GM19023 (cell line): ENCODE data around the gene CAPN15.

Experiments
- ATAC-seq: cut with Tn5 transposase; IDR thresholded peaks from one replicate; pipeline ENCODE4 v1.9.1; 2021; ENCODE audit warnings: mild to moderate bottlenecking, moderate library complexity; ENCODE audit not compliant: unreplicated experiment

The CAPN15 gene

GRCh38 chr16:574021-574760 lies 46.7 kb downstream of the CAPN15 start:
- no peak for ATAC-seq

GRCh38 chr16:575354-576196 lies 48.1 kb downstream of the CAPN15 start:
- no peak for ATAC-seq

- no peak for ATAC-seq
Observed at GRCh38 chr16:576197-576822, 48.8 kb downstream of the CAPN15 start.

GRCh38 chr16:576823-577201 lies 49.3 kb downstream of the CAPN15 start:
- no peak for ATAC-seq

GRCh38 chr16:577796-578195 lies 50.3 kb downstream of the CAPN15 start:
- no peak for ATAC-seq

- ATAC-seq = no peak
Observed at GRCh38 chr16:578232-578869, 50.8 kb downstream of the CAPN15 start.

- peak; percentile 51 for ATAC-seq
Observed at GRCh38 chr16:578870-579405, 51.4 kb downstream of the CAPN15 start.

GRCh38 chr16:580141-580945 lies 52.8 kb downstream of the CAPN15 start:
- ATAC-seq = no peak

GRCh38 chr16:580946-581498 lies 53.5 kb downstream of the CAPN15 start:
- no peak for ATAC-seq

GRCh38 chr16:582218-582613 lies 54.7 kb downstream of the CAPN15 start:
- ATAC-seq = no peak

GRCh38 chr16:582614-583331 lies 55.3 kb downstream of the CAPN15 start:
- ATAC-seq = no peak

- ATAC-seq = no peak
Observed at GRCh38 chr16:583470-583814, 55.9 kb downstream of the CAPN15 start.

- no peak for ATAC-seq
Observed at GRCh38 chr16:583815-584591, 56.5 kb downstream of the CAPN15 start.

GRCh38 chr16:585351-585750 lies 57.8 kb downstream of the CAPN15 start:
- ATAC-seq = no peak

- no peak for ATAC-seq
Observed at GRCh38 chr16:586047-586644, 58.6 kb downstream of the CAPN15 start.

- no peak for ATAC-seq
Observed at GRCh38 chr16:586645-587590, 59.4 kb downstream of the CAPN15 start.

- ATAC-seq = peak; percentile 2
Observed at GRCh38 chr16:588639-588888, 61.1 kb downstream of the CAPN15 start.
